HEK293 (cell line): ENCODE measurements around the gene QSER1.

Experiments
- CTCF ChIA-PET: fragments of 350-600 bp; formaldehyde crosslinking; extraction: SDS; loops from one replicate; lab custom pipeline; 2021; ENCODE audit warnings: antibody characterized with exemption; lab: Yijun Ruan, JAX
- POLR2A ChIA-PET: fragments of 300-600 bp; formaldehyde crosslinking; extraction: SDS; loops from one replicate; lab custom pipeline; 2020; ENCODE audit warnings: antibody characterized with exemption, inconsistent platforms; lab: Yijun Ruan, JAX
- H3K27ac ChIP-seq: fragments of 200-500 bp; sonication (Bioruptor generic); 2 replicates; pipeline ENCODE4 v1.5.1; 2014; ENCODE audit warnings: low read depth, low read length, control low read depth, inconsistent platforms; ENCODE audit errors: extremely low read depth
- H3K36me3 ChIP-seq, 2 experiments: fragments of 200-500 bp in 1 of 2; sonication (Bioruptor generic) in 1 of 2; 1 replicate in 1 of 2; 2 replicates in 1 of 2; pipeline ENCODE4 v1.5.1; 2014 to 2017; ENCODE audit warnings: inconsistent platforms in 2 of 2, low read length in 2 of 2; ENCODE audit not compliant: control insufficient read depth in 2 of 2, insufficient read depth in 1 of 2
- H3K4me1 ChIP-seq: fragments of 200-500 bp; sonication (Bioruptor generic); 2 replicates; pipeline ENCODE4 v1.5.1; 2014; ENCODE audit warnings: mild to moderate bottlenecking, low read length, inconsistent platforms; ENCODE audit not compliant: control insufficient read depth, insufficient read depth
- H3K4me3 ChIP-seq: 2 replicates; pipeline ENCODE4 v1.5.1; 2011; ENCODE audit warnings: low read depth, mild to moderate bottlenecking, control low read depth, low read length, moderate library complexity
- H3K9me3 ChIP-seq: fragments of 200-500 bp; sonication (Bioruptor generic); 2 replicates; pipeline ENCODE4 v1.5.1; 2014; ENCODE audit warnings: low read depth, low read length, inconsistent platforms; ENCODE audit not compliant: control insufficient read depth, insufficient read depth
- AEBP2 ChIP-seq: fragments of 450-650 bp; formaldehyde crosslinking; IDR thresholded peaks from 2 replicates; pipeline ENCODE4 v1.5.1; 2016; ENCODE audit warnings: missing biosample characterization, missing genetic modification characterization, borderline replicate concordance
- HIC1 ChIP-seq: fragments of 450-650 bp; formaldehyde crosslinking; IDR thresholded peaks from 2 replicates; pipeline ENCODE4 v1.5.1; 2016; ENCODE audit warnings: missing biosample characterization, missing genetic modification characterization
- HOXD13 ChIP-seq: sonication (generic); formaldehyde crosslinking; IDR thresholded peaks from 2 replicates; pipeline ENCODE4 v1.8.0; 2022; ENCODE audit warnings: missing genetic modification reagents, borderline replicate concordance
- KLF9 ChIP-seq: fragments of 450-650 bp; formaldehyde crosslinking; IDR thresholded peaks from 2 replicates; pipeline ENCODE4 v1.5.1; 2016; ENCODE audit warnings: missing biosample characterization, missing genetic modification characterization, low read depth
- OVOL3 ChIP-seq: fragments of 450-650 bp; formaldehyde crosslinking; IDR thresholded peaks from 2 replicates; pipeline ENCODE4 v1.5.1; 2016; ENCODE audit warnings: missing biosample characterization, missing genetic modification characterization
- PRDM1 ChIP-seq: fragments of 450-650 bp; formaldehyde crosslinking; IDR thresholded peaks from 2 replicates; pipeline ENCODE4; 2016; ENCODE audit warnings: missing biosample characterization, missing genetic modification characterization
- ZBTB44 ChIP-seq: fragments of 450-650 bp; IDR thresholded peaks from 2 replicates; pipeline ENCODE4 v1.5.1; 2018; ENCODE audit warnings: missing biosample characterization, mild to moderate bottlenecking, missing genetic modification characterization
- ZNF146 ChIP-seq: fragments of 450-650 bp; formaldehyde crosslinking; IDR thresholded peaks from 2 replicates; pipeline ENCODE4 v1.5.1; 2016; ENCODE audit warnings: missing biosample characterization, missing genetic modification characterization
- ZNF16 ChIP-seq: fragments of 450-650 bp; formaldehyde crosslinking; IDR thresholded peaks from 2 replicates; pipeline ENCODE4 v1.5.1; 2016; ENCODE audit warnings: low read depth, missing biosample characterization, missing genetic modification characterization
- ZNF175 ChIP-seq: fragments of 450-650 bp; formaldehyde crosslinking; IDR thresholded peaks from 2 replicates; pipeline ENCODE4 v1.5.1; 2016; ENCODE audit warnings: missing biosample characterization, missing genetic modification characterization
- ZNF248 ChIP-seq: fragments of 450-650 bp; formaldehyde crosslinking; IDR thresholded peaks from 2 replicates; pipeline ENCODE4 v1.5.1; 2017; ENCODE audit warnings: missing biosample characterization, missing genetic modification characterization
- ZNF398 ChIP-seq: fragments of 450-650 bp; formaldehyde crosslinking; IDR thresholded peaks from 2 replicates; pipeline ENCODE4 v1.5.1; 2017; ENCODE audit warnings: missing biosample characterization, missing genetic modification characterization
- ZNF416 ChIP-seq: fragments of 450-650 bp; formaldehyde crosslinking; IDR thresholded peaks from 2 replicates; pipeline ENCODE4 v1.5.1; 2016; ENCODE audit warnings: missing biosample characterization, missing genetic modification characterization
- ZNF423 ChIP-seq: fragments of 450-650 bp; formaldehyde crosslinking; IDR thresholded peaks from 2 replicates; pipeline ENCODE4 v1.5.1; 2016; ENCODE audit warnings: missing biosample characterization, missing genetic modification characterization
- ZNF558 ChIP-seq: fragments of 450-650 bp; formaldehyde crosslinking; IDR thresholded peaks from 2 replicates; pipeline ENCODE4 v1.5.1; 2016; ENCODE audit warnings: missing biosample characterization, missing genetic modification characterization
- ZNF561 ChIP-seq: fragments of 450-650 bp; IDR thresholded peaks from 2 replicates; pipeline ENCODE4 v1.5.1; 2018; ENCODE audit warnings: missing biosample characterization, missing genetic modification characterization, borderline replicate concordance
- ZNF626 ChIP-seq: fragments of 450-650 bp; sonication (Bioruptor Pico); formaldehyde crosslinking; IDR thresholded peaks from 2 replicates; pipeline ENCODE4 v1.5.1; 2018; ENCODE audit warnings: missing biosample characterization, missing genetic modification characterization, inconsistent platforms
- ZNF664 ChIP-seq: fragments of 450-650 bp; formaldehyde crosslinking; IDR thresholded peaks from 2 replicates; pipeline ENCODE4 v1.5.1; 2016; ENCODE audit warnings: missing biosample characterization, missing genetic modification characterization
- ZNF692 ChIP-seq: fragments of 450-650 bp; formaldehyde crosslinking; IDR thresholded peaks from 2 replicates; pipeline ENCODE4 v1.5.1; 2016; ENCODE audit warnings: missing biosample characterization, missing genetic modification characterization

QSER1 gene

GRCh38 chr11:32916361-32916760, 23.8 kb downstream of the QSER1 start:
- ChIA-PET POLR2A (no interaction called here), CTCF (no interaction called here)
- Histone ChIP-seq H3K4me1 (no peaks in the 10 kb centered on the region), H3K36me3 (no peaks in the 10 kb centered on the region), H3K9me3 (no peaks in the 10 kb centered on the region), H3K27ac (no peak overlapping the region), H3K4me3 (no peak overlapping the region)
- no peak for TF ChIP-seq OVOL3
- no peak for TF ChIP-seq ZNF561 (tag by site-specific recombination)
- no peak for TF ChIP-seq ZNF558 (tag by site-specific recombination)
- no peak for TF ChIP-seq AEBP2 (tag by site-specific recombination)
- TF ChIP-seq ZNF423 (tag by site-specific recombination), result no peak
- TF ChIP-seq ZNF626 (tag by site-specific recombination), result no peak
- TF ChIP-seq ZNF16 (tag by site-specific recombination), result no peak
- no peak for TF ChIP-seq ZNF248
- no peak for TF ChIP-seq ZNF416 (tag by site-specific recombination)
- TF ChIP-seq ZNF175 (tag by site-specific recombination), result no peak
- no peak for TF ChIP-seq ZNF664 (tag by site-specific recombination)
- no peak for TF ChIP-seq ZNF398 (tag by site-specific recombination)

GRCh38 chr11:32916994-32917393, 24.4 kb downstream of the QSER1 start:
- ChIA-PET POLR2A (interaction anchor here (2.0 kb wide), 1 partner anchor 24 kb away, joined by 7 read pairs; the partner anchor contains the start of gene QSER1), CTCF (no interaction called here)
- H3K36me3 ChIP-seq, result no peaks in the 10 kb centered on the region
- H3K9me3 ChIP-seq, result no peaks in the 10 kb centered on the region
- no peaks in the 10 kb centered on the region for H3K4me1 ChIP-seq
- TF ChIP-seq ZBTB44 (tag by site-specific recombination), result no peak
- TF ChIP-seq ZNF146 (tag by site-specific recombination), result peak; percentile 96
- H3K4me3 ChIP-seq, result no peak overlapping the region
- H3K27ac ChIP-seq, result no peak overlapping the region

GRCh38 chr11:32918427-32918826, 25.8 kb downstream of the QSER1 start:
- Histone ChIP-seq H3K27ac (no peak overlapping the region), H3K4me1 (no peaks in the 10 kb centered on the region), H3K4me3 (no peak overlapping the region), H3K36me3 (no peaks in the 10 kb centered on the region), H3K9me3 (no peaks in the 10 kb centered on the region)
- POLR2A ChIA-PET, result interaction anchor here (2.0 kb wide), 1 partner anchor 25 kb away, joined by 7 read pairs; the partner anchor contains the start of gene QSER1
- CTCF ChIA-PET, result interaction anchor here (0.6 kb wide), 2 partner anchors 9 to 1086 kb away, joined by 3 to 4 read pairs; no protein-coding TSS in a partner anchor
- TF ChIP-seq HIC1 (tag by site-specific recombination) (no peak), HOXD13 (CRISPR knock-in tag) (no peak), PRDM1 (tag by site-specific recombination) (peak; percentile 47; the same call in 1 of the 2 replicates), ZNF692 (peak; percentile 53; the same call in 1 of the 2 replicates), KLF9 (tag by site-specific recombination) (no peak)
